COLO829 (cell line): ENCODE results near the gene UBA6.
"Not testable (repeated sequence)": the region's sequence is repeated elsewhere in the genome, so short reads cannot be mapped to it uniquely, and the experiment has no call there.

Experiments used
- DNase-seq: peaks from one replicate; pipeline ENCODE4 v3.0.0; 2012; ENCODE audit warnings: low spot score

Gene UBA6

DNA sequence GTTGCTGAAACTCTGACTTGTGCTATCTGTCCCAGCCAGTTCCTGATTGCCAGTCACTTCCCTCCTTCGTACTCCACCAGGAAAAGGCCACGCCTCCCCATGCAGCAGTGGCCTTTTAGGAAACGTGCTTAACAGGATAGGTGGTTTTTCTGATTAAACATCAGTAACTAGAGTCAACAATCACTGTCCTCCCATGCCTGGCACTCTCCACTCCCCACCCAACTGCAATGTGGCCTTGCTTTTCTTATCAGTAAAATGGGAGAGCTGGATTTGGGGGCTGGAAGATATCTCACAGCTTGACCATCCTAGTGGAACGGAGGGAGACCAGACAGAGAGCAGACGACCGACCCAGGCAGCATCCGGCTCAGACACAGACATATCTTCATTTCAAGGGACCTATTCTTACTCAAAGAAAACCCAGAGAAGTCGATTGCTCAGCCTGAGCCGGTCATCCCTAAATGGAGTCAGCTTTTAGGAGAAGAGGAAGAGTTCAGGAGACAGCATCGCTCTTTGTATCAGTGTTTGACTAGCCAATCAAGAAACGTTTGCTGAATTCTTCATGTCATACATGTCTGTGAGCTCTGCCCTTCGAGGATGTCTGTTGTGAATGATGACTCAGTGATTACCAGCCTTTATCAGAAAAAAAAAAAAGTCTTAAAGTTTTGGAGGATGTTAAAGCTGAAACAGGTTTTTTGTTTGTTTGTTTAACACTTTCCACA is 12.7 kb upstream of the UBA6 start:
- DNase-seq, result peak; percentile 40

DNA sequence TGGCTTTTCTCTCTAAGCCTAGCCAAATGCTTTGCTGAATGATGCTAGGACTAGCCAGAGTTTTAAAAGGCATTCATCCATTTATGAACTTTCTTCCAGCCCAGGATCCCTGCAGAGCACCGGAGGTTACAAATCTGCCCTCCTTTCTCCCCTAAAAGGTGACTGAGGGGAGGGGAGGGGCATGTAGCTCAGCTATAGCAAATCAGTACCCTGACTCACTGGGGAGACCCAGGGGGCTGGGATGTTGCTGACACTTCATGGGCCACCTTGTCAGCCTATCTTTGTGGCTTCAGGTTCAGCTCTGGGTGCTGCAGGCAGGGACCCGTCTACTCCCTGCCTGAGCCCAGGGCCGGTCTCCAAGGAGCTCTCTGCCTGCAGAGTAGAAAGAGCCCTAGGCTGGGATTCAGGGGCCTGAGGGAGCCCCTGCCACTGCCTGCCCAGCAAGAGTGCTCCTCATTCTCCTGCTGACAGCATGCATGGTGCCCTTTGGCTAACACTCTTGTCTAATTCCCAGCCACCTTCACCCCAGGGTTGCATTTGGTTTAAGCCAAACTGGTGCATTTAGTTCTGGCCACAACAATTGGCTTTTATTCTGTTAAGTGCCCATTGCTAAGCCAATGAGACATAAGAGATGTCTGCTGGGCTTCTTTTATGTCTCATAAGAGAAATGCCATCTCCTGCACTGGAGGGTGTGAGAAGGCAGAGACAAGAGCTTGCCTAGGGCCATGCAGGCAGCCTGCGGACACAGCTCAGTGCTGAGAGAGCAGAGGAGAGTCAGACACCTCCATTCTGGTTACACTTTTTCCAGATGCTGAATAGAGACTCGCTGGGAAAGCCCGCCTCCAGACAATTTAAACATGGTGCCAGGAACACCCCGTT is 11.9 kb upstream of the UBA6 start:
- no peak for DNase-seq

DNA sequence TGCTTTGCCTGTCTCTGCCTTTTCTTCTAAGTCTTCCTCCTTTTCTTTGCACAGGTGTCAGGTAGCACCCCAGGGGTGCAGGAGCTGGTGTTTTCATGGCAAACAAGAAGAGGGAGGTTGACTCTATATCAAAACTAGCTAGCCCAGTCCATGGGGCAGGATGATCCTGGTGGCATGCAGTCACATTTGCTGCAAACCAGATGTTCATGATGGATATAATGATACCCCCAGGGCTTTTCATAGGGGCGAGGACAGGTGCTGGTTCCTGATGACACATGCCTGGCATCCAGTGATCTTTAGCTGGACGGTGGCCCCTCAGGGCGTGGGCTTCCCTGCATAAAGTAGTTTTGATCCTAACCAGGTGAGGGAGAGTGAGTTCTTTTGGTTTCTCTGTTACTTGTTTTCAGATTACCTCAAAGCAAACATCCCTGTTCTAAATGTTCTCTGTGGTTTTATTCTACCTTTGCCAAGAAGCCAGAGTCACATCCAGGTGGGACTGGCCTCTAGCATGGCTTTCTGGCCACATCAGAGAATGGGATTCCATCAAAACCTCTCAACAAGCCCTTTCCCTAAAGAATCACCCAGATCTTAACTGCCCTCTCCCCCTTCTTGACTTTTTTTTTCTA is 11.2 kb upstream of the UBA6 start:
- no peak for DNase-seq

DNA sequence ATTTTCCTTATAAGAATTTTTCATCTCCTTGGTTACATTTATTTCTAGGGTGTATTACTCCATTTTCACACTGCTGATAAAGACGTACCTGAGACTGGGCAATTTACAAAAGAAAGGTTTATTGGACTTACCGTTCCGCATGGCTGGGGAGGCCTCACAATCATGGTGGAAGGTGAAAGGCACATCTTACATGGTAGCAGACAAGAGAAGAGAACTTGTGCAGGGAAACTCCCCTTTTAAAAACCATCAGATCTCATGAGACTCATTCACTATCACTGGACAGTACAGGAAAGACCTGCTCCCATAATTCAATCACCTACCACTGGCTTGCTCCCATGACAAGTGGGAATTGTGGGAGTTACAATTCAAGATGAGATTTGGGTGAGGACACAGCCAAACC is 5.7 kb upstream of the UBA6 start:
- not testable (repeated sequence) for DNase-seq

DNA sequence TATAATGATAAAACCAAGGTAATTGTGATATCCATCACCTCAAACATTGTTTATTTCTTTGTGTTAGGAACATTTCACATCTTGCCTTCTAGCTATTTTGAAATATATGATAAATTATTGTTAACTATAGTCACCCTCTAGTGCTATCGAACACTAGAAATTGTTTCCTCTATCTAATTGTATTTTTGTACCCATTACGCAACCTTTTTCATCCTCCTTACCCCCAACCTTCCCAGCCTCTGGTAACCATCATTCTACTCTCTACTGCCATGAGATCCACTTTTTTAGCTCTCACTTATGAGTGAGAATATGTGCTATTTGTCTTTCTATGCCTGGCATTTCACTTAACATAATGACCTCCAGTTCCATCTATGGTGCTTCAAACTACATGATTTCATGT is 3.9 kb upstream of the UBA6 start:
- DNase-seq, result no peak

DNA sequence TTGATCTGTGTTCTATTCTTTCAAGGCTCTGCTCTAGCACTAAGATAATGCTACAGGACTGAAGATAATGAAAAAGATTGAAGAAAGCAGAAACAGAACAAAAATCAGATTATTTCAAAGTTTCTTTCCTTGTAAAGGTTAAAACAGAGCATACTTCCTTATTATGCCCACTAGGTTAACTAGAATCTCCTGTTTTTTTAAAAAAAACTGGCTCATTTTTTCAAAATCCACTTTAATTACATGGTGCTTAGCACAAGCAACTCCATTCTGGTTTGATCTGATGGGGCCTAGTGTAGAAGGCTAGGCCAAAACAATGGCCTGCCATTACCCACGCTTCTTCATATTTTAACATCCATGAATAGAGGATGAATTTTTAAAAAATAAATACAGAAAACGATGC is 1.2 kb upstream of the UBA6 start:
- no peak for DNase-seq

DNA sequence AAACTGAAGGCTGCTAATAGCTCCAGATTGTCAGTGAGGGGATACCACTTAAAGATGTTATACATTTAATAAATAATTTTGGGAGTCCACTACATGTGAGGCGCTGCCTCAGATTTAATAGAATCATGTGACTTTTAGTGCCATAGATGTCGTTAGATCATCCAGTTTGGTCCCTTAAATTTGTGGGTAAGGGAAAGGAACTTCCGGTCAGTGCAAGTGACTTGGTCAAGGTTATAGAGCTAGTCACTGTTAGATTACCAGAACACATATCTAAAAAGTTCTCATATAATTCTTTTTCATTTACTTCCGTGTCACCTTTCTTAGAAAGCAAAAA is 529 bp upstream of the UBA6 start:
- DNase-seq, result no peak

DNA sequence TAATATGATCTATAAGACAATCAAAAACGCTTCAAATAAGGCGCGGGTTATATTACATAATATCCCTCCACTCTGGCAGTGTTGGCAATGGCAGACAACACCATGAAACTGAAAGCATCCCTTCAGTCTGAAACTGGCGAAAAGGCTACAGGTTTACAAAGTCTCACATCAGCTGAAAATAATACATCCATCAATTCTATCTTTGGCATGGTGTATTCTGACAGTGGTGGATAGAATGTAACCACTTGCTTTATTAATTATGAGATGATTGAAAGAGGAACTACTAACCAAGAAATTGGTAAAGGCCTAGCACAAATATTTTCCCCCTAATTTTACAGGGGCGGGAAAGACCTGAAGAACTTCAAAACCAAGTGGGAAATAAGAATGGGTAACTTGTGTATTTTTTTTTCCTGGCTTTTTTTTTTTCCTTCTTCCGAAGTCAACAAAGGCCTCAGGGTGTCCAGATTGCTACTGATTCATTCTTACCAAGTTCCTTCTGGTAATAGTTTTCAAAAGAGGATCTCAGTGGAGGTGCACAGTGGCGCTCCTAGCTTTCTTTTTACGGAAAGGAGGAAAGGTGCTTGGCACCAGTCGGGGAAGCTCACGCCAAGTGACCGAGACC is 728 bp downstream of the UBA6 start:
- no peak for DNase-seq

DNA sequence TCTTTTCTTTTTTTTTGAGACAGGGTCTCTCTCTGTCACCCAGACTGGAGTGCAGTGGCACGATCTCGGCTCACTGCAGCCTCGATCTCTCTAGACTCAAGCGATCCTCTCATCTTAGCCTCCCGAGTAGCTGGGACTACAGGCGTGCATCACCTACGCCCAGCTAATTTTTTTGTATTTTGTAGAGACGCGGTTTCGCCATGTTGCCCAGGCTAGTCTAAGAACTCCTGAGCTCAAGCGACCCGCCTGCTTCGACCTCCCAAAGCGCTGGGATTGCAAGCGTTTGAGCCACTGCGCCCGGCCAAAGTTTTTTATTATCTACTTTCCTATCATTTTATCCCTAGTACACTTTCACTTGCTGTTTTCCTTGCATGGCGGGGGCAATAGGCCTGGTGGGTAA is 1.4 kb downstream of the UBA6 start:
- DNase-seq, result no peak

DNA sequence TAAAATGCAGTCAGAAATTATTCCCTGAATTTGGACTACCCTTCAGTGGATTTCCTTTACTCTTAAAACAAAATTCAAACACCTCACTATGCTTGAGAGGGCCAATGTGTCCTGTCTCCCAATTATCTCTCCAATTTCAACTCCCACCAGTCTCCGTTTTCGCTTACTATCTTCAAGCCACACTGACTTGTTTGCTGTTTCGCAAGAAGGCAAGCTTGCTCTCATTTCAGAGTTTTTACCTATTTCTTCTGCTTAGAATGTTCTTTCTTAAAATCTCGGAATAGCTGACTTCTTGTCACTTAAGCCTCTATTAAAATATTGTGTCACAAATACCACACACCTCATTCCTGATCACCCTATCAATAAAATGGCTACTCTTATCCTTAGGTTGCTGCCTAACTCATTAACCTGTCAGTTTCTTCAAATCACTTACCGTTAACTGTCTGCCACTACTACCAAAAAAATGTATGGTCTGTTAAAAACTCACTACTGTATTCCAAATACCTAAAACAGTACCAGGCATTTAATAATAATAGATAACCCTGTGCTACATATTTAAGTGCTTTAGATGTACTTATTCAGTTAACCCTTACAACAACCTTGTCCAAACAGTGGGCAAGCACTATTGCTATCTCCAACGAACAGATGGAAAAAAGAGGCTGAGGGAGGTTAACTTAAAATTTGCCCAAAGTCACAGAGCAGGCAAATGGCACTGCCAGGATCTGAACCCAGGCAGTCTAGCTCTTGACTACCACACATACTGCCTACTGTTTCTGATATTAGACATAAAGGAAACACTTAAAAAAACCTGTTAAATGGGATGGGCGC is 2.9 kb downstream of the UBA6 start:
- DNase-seq, result no peak

DNA sequence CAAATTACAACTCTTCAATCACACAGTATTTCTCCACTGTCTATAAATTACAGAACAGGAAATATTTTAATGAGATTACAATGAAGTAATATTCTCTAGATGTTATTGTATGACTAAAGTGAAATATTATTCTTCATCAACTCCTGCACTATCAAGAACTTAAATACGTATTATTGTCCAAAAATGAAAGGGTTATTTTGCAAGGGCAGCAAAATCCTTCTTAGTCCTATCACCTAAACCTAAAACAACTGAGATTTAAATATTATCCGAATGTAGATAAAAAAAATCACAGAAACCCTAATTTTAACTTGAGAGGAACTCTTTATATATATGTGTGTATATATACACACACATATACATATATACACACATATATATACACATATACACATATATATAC is 4.9 kb downstream of the UBA6 start:
- DNase-seq, result no peak

DNA sequence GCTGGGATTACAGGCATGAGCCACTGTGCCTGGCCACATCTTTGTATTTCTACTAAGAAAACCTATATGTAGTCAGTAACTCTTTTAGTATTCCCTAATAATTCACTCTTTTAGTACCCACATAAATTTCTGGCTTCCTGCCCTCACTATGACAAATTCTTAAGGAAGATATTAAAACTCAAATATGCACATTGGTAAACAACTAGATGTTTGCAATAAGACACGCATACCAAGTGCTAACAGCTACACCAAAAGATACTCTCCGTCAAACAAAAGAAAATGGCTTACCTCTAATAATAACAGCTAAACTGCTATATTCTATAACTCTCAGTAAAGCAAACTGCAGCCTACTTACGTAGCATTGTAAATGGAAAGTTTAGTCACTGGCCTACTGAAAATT is 6.3 kb downstream of the UBA6 start:
- DNase-seq, result no peak

DNA sequence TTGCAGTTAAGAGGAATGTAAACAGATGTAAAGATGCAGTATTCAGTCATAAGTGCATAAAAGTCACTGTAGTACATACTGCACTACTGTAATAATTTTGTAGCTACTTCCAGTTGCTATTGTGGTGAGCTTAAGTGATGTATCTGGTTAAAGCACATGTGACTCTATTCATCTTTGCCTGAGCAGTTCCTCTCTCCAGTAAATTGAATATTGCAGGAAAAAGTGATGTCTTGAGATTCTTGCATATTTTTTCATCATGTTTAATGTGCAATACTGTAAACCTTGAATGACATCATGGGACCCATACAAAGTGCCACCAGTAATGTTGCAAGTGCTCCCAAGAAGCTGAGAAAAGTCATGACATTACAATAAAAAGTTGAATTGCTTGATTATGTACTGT is 9.6 kb downstream of the UBA6 start:
- no peak for DNase-seq

DNA sequence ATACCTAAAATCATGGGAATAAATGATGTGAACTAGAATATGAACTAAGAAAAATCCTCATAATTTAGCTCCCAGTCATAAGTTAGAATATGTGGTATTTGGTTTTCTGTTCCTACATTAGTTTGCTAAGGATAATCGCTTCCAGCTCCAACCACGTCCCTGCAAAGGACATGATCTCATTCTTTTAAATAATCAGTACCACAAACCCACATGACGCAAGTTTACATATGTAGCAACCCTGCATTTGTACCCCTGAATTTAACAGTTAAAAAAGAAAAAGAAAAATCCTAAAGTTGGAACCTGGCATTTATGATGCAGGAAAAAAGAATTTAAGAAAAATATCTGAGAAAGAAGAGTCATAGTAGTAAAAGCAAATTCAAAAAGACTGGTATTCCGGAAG is 13.3 kb downstream of the UBA6 start:
- DNase-seq, result no peak

DNA sequence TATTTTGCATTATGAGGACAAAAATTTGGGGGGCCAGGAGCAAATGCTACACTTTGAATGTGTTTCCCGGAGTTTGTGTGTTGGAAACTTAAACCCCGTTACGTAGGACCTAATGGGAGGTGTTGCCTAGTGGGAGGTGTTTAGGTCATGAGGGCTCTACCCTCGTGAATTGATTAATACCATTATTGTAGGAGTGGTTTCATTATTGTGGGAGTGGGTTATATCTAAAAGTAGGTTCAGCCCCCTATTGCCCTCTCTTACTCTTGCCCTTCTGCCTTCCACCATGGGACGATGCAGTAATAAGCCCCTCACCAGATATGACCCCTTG is 15.5 kb downstream of the UBA6 start:
- no peak for DNase-seq

DNA sequence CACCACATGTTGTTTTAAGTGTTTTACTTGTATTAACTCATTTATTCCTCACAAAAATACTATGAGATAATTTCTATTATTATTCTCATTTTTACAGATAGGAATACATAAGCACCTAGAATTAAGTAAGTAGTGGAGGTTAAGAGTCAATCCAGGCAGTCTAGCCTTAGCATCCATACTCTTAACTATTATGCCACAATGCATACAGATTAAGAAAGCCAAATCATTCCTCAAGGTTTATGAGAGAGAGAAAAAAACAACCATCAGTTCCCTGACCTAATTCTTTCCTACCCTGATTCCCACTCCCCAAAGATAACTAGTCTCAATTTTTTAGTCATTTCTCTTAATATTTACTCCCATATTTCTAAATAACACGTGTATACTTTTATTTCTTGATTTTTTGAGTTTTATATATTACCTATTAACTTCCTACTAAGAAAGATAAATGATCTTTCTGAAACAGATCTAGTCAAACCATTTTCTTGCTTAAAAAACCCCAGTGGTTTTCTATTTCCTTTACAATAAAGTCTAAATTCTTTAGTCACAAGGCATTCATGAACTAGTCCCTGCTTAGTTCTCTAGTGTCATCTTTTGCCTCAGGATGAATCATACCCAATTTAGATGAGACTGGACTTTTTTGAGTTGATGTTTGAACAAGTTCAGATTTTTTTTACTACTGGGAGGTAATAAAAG is 16.0 kb downstream of the UBA6 start:
- no peak for DNase-seq

DNA sequence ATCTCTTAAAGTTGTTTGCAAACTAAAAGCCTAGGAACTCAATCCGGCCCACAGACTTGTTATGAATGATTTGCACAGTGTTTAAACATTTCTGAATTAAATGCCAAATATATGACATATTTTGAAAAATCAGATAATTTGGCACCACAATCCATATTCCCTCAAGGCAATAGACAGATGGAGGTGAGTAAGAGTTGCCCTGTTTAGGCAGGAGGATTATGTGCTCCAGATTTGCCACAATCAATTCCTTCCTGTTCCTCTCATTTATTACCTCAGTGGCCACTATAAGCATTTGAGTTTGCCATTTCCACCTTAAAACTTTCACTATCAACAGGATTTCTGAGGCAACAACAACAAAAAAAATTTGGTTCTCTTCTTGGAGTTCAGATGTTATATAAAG is 18.7 kb downstream of the UBA6 start:
- DNase-seq, result no peak

DNA sequence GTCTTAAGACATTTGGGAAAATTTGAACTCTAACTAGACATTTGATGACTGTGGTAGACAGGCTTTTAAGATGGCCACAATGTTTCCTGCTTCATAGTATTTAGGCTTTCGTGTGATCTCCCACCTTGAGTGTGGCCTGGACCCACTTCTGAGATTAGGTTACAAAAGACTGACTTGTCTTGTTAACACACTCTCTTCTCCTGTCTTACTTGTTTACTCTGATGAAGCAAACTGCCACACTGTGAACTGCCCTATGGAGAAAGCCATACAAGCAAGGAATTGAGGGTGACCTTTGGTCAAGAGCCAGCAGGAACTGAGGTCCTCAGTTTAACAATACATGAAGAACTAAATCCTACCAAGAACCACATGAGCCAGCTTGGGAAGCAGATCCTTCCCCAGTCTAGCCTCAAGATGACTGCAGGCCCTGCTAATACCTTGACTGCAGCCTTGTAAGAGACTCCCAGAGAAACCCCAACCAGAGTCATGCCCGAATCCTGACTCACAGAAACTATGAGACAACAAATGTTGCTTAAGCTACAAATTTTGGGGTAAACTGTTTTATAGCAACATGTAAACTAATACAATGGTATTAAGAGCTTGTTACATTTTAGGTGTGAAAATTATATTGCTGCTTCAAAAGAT is 20.3 kb downstream of the UBA6 start:
- no peak for DNase-seq

DNA sequence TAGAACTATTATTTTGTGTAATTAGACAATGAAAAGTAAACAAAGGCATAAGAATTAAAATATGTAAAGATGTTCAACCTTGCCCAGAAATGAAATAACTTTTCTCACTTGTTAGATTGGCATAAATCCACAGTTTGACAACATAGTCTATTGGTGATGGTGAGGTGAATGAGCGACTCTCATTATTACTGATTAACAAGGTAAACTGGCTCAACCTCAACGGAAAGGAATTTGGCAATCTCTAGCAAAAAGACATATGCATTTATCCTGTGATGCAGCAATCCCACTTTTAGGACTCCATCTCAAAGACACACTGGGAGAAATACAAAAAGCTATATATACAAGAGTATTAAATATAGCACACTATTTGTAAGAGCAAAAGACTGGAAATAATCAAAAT is 22.3 kb downstream of the UBA6 start:
- no peak for DNase-seq

DNA sequence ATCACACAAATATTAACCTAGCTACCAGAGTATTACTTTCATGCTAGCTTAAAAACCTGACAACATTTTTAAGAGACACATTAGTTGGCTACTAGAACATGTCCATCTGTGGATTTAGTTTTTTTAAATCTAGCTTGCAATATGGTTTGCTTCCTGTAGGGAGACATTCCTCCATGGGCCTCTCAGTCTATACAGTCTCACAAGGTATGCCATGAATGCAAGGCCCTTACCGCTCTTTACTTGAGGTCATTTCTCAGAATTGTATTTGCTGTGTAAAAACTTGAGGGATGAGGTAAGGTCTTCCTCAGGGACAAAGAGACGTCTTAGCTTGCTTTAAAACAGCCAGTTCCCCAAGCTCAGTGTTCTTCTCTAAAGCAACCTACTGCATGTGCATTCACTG is 26.9 kb downstream of the UBA6 start:
- no peak for DNase-seq

DNA sequence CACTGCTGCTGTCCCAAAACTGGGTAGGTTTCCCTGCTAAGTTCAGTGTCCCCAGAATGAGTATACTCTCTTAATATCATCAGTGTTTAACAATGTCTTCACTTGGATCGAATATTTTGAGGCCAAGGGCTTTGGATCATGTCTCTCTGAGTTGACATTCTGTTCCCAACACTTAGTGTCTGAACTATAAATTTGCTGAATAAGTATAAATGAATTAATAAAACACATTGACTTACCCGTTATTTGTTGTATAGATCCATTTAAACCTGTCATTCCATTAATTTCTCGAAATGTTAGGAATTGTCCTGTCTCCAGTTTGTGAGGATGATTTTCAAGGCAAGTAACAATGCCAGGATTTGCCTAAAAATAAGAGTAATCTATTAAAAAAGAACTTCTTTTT is 32.6 kb downstream of the UBA6 start:
- DNase-seq, result no peak
